ENCODE measurements around the gene FGR.
"Not testable (repeated sequence)": the region's sequence is repeated elsewhere in the genome, so short reads cannot be mapped to it uniquely, and the experiment has no call there.

The FGR gene

DNA sequence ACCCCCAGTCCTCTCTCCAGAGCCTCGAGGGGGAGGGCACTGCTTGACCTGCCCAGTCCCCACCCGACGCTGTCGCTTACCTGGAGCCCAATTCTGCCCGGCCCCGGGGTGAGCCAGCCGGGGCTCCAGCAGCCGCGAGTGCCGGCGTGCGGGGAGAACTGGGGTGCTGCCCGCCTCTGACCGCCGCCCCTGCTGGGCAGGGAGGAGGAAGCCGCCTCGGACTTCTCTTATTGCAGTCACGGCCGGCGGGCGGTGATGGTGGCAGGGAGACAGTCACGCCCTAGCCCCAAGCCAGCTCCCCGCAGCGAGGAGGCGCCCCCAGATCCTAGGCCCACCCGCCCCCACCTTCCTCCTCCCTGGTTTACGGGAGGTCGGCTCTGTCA is at the start of gene FGR:
Gene FGR, minus strand, starts transcription at position 201 of the 383 bp plus-strand sequence. CDS start 11,269 bp downstream, outside the sequence.
- DNase-seq (ENCODE audit: low read depth) = no peak

GRCh38 chr1:27684176-27684575 is 49.2 kb upstream of the FGR start:
- no peak for DNase-seq (ENCODE audit: low read depth)

DNA sequence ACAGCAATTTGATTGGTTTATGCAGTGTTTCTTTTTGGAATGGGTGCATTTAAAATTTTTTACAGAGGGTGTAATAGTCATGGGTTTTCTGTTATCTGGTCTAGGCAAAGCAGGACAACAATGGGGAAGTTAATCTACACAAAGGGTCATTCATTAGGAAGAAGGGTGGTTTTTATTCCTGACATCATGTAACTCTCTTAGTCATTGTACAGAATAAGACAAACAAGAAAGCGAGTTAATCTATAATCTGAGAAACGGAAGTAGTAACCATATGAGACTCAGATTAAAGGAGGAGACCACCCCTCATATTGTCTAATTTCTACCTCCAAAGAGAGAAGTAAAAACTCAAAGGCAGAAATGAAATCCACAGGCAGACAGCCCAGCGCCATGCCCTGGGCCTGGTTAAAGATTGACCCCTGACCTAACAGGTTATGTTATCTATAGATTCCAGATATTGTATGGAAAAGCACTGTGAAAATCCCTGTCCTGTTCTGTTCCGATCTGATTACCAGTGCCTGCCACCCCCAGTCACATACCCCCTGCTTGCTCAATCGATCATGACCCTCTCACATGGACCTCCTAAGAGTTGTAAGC is 47.5 kb upstream of the FGR start:
- no peak for DNase-seq (ENCODE audit: low read depth)

- DNase-seq (ENCODE audit: low read depth) = not testable (repeated sequence)
Measured at GRCh38 chr1:27681580-27681979, 46.6 kb upstream of the FGR start.

DNA sequence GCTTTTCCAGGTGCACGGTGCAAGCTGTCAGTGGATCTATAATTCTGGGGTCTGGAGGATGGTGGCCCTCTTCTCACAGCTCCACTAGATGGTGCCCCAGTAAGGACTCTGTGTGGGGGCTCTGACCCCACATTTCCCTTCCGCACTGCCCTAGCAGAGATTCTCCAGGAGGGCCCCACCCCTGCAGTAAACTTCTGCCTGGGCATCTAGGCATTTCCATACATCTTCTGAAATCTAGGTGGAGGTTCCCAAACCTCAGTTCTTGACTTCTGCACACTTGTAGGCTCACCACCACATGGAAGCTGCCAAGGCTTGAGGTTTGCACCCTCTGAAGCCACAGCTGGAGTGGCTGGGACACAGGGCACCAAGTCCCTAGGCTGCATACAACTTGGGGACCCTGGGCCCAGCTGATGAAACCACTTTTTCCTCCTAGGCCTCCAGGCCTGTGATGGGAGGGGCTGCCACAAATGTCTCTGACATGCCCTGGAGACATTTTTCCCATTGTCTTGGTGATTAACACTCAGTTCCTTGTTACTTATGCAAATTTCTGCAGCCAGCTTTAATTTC is 45.3 kb upstream of the FGR start:
- DNase-seq (ENCODE audit: low read depth) = not testable (repeated sequence)

DNA sequence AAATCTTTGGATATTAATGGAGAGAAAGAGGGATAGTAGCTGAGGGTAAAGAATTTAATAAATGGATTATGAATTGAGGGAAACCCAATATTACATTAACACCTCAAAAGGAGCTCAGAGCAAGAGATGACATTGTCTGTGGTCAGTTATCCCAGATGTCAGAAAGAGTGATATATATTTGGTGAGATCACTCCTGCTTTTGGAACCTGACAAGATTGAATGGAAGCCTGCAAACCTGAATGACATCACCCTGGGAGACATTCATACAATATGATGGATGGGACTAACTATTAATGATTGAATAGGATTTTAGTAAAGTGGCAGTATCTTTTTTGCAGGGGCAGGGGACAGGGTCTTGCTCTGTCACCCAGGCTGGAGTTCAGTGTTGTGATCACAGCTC is 43.8 kb upstream of the FGR start:
- no peak for DNase-seq (ENCODE audit: low read depth)

DNA sequence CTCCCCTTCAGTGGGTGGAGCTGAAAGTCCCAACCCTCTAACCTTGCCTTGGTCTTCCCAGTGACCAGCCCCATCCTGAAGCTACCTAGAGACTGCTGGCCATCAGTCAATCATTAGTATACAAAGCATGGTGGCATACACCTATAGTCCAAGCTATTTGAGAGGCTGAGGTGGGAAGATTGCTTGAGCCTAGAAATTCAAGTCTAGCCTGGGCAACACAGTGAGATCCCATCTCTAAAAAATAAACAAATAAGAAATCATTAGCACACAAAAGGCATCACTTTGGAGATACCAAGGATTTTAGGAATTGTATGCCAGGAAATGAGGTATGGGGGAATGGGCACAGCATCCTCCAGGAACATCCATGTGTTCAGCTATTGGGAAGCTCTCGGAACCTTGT is 41.4 kb upstream of the FGR start:
- no peak for DNase-seq (ENCODE audit: low read depth)

- peak; percentile 70 for DNase-seq (ENCODE audit: low read depth)
Measured at GRCh38 chr1:27672750-27673112, 37.7 kb upstream of the FGR start.

- peak; percentile 97 for DNase-seq (ENCODE audit: low read depth)
Measured at GRCh38 chr1:27671964-27672749, 37.2 kb upstream of the FGR start, which contains the start of gene IFI6. IFI6 (minus strand) TSS chr1:27672192; CDS start chr1:27669314, 2,878 bp downstream.

DNA sequence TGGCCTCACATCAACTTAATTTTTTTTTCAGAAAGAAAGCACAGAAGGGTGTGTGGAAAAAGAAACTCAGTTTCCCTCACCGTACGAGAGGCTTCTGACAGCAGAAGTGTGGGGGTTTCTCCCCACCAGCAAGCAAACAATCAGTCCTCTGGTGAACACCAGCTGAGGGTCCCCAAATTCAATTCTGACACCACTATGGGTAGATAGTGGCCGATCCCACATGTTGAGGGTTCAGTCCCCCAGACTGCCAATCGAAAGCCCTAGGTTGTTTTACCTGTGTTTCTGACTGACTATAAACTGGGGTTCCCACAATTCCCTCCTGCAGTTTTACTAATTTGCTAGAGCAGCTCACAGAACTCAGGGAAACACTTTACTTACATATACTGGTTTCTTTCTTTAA is 34.9 kb upstream of the FGR start:
- no peak for DNase-seq (ENCODE audit: low read depth)

DNA sequence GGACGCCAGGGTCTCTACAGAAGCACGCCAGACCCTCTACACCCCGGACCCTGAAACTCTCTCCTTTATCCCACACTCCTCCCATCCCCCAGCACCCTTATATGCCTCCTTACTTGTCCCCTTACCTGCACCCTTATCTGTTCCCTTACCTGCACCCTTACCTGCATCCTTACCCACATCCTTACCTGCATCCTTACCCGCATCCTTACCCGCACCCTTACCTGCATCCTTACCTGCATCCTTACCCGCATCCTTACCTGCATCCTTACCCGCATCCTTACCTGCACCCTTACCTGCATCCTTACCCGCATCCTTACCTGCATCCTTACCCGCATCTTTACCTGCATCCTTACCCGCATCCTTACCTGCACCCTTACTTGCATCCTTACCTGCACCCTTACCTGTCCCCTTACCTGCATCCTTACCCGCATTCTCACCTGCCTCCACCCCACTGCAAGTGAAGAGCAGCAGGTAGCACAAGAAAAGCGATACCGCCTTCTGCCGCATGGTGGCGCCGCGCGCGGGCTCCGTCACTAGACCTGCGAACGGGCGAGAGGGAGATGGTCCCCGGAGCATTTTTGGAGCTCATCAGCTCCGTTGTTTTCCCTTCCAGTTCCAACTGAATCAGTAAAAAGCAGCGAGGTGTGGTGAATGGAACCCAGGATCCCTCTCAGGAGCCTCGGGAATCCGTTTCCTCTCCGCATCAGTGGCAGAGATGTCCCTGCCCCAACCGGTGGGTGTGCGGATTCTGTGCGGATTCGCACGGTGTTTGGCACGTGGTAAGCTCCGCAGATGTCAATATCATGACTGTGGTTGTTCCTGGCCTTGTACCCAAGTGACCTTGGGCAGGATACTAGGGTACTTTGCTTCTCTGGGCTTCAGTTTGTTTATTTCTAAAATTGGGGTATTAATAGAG is 34.1 kb upstream of the FGR start:
- DNase-seq (ENCODE audit: low read depth) = peak; percentile 66

GRCh38 chr1:27668121-27668807 is 33.3 kb upstream of the FGR start:
- DNase-seq (ENCODE audit: low read depth) = no peak

- no peak for DNase-seq (ENCODE audit: low read depth)
Measured at GRCh38 chr1:27666791-27667254, 31.8 kb upstream of the FGR start.

DNA sequence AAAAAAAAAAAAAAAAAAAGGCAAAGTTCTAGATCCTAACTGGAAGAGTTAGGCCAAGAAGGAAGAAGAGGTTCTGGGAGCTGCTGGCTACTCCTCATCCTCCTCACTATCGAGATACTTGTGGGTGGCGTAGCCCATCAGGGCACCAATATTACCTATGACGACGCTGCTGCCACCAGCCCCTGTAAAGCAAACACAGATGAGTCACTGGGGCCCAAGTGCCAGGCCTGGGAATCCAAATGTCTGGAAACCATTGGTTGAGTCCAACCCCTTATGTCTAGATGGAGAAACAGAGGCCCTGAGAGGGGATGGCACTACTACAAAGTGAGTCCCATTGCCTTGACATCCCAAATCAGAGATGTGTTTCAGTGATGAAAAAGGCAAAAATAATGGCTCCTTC is 31.3 kb upstream of the FGR start:
- DNase-seq (ENCODE audit: low read depth) = no peak

DNA sequence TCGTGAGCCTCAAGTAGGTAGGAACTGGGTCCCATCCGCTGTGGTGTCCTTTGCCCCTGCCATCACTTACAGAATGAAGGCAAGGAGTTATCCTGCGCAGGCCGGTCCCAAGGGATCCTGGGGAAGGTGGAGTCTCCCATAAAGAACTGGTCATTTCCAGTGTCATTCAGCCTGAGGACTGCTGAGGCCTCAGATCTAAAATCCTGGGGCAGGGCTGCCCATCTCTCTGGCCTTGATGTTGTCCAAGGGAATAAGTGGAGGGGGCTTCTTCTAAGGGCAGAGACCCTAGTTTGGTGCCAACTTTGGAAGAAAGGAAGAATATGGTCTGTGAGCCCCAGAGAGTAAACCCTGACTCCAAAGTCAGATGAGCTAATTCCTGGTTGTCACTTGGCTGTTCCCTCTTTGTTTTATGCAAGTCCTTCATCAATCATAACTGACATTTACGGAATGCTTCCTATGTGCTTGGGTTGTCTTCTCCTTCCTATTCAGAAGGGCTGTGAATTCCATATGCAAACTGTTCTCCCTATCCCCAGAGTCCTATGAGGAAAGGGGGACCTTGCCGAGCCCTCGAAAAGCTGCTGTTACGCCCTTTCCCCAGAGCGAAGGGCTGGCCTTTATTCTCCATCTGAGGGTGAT is 30.1 kb upstream of the FGR start:
- DNase-seq (ENCODE audit: low read depth) = no peak

DNA sequence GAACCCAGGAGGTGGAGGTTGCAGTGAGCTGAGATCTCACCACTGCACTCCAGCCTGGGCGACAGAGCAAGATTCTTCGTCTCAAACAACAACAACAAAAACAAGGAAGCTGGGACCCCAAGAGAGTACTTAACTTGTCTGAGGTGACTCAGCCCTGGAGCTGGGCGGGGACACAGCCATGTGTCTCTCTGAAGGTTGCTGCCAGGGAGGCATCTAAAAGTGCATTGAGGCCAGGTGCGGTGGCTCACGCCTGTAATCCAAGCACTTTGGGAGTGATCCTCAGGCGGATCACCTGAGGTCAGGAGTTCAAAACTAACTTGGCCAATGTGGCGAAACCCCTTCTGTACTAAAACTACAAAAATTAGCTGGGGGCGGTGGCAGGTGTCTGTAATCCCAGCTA is 29.3 kb upstream of the FGR start:
- DNase-seq (ENCODE audit: low read depth) = peak; percentile 36

DNA sequence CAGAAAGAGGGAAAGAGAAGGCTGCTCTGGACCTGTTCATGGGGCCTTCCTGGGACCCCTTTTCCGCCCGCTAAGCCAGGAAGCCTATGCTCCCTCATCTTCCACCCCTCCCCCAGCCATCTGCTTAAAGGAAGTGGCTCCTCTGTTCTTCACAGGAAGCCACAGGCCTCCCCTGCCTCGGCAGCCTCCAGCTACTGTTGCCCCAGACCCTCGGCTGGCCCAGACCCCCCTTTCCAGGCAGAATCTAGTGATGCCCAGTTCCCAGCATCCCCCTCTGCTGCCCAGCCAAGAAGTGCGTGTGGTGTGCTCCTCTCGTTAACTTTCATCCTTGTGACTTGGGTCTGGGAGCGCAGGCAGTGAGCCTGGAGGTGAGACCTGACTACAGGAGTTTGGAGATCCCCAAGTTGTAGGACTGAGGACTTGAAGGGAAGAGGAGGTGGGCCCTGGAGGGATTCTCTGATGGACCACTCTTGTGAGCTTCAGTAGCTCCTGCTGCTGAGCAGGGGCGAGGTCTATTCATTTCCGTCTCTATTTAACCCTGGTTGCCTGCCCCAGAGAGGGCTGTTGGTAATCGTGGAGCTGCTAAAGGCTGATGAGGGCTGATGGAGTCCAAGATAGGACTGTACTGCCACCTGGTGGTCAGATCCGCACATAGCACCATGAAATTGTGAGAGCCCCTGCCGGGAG is 27.9 kb upstream of the FGR start:
- peak; percentile 83 for DNase-seq (ENCODE audit: low read depth)

GRCh38 chr1:27662261-27662660 is 27.3 kb upstream of the FGR start:
- no peak for DNase-seq (ENCODE audit: low read depth)

DNA sequence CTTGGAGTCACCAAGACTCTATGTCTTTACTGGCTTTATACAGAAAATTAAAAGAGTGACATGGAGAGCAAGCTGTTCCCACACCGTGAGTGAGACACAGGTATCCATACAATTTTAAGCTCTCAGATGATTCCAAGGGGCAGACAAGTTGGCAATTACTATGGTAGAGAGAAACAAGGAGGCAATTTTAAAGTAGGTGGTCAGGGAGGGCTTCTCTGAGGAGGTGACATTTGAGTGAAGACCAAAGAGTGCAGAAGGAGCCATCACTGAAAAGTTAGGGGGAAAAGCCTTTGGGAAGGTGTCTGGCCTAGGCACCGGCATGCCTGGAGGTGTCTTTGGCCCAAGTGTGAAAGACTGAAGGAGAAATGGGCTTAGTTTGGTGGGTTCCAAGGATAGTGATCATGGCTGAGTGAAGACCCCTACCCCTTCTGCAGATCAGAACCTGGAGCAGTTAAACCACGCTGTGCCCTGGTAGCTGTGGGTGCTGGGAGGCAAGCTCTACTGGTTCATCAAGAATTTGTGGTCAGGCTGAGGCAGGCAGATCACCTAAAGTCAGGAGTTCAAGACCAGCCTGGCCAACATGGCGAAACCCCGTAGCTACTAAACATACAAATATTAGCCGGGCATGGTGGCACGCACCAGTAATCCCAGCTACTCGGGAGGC is 26.6 kb upstream of the FGR start:
- DNase-seq (ENCODE audit: low read depth) = no peak

GRCh38 chr1:27660300-27660835 is 25.4 kb upstream of the FGR start:
- no peak for DNase-seq (ENCODE audit: low read depth)

Measured in ELR (cell line).